ENCODE results near the gene SHD. TPM values are rescaled to one million over a fixed set of nuclear protein-coding genes. Genes with fewer than 3 reads are reported as not detected.

The SHD gene
- polyA plus RNA-seq, 1 experiment = not detected

GRCh38 chr19:4303819-4304537 is 24.9 kb downstream of the SHD start:
- ChIA-PET CTCF (interaction anchor here (1.0 kb wide), 1 partner anchor 49 kb away, joined by 3 read pairs; no protein-coding TSS in a partner anchor), POLR2A (interaction anchor here (0.7 kb wide), 1 partner anchor 17 kb away, joined by 3 read pairs; no protein-coding TSS in a partner anchor)
- TF ChIP-seq, protein P1, sequence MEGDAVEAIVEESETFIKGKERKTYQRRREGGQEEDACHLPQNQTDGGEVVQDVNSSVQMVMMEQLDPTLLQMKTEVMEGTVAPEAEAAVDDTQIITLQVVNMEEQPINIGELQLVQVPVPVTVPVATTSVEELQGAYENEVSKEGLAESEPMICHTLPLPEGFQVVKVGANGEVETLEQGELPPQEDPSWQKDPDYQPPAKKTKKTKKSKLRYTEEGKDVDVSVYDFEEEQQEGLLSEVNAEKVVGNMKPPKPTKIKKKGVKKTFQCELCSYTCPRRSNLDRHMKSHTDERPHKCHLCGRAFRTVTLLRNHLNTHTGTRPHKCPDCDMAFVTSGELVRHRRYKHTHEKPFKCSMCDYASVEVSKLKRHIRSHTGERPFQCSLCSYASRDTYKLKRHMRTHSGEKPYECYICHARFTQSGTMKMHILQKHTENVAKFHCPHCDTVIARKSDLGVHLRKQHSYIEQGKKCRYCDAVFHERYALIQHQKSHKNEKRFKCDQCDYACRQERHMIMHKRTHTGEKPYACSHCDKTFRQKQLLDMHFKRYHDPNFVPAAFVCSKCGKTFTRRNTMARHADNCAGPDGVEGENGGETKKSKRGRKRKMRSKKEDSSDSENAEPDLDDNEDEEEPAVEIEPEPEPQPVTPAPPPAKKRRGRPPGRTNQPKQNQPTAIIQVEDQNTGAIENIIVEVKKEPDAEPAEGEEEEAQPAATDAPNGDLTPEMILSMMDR (IDR thresholded peaks at IDR 0.05; ENCODE audit: insufficient read depth, low read depth, low read length) = no peak
- DNase-seq (ENCODE audit: low read depth) = no peak
- no peaks in the 10 kb centered on the region for H3K27me3 ChIP-seq (ENCODE audit: control insufficient read depth, insufficient read depth, low read length)
- peaks cover 3% of the 10 kb centered on the region; the same call in 1 of the 2 replicates for H3K36me3 ChIP-seq (ENCODE audit: control insufficient read depth, insufficient read depth, low read length)
- no peak overlapping the region for H3K4me3 ChIP-seq (ENCODE audit: low read depth, low read length)

DNA sequence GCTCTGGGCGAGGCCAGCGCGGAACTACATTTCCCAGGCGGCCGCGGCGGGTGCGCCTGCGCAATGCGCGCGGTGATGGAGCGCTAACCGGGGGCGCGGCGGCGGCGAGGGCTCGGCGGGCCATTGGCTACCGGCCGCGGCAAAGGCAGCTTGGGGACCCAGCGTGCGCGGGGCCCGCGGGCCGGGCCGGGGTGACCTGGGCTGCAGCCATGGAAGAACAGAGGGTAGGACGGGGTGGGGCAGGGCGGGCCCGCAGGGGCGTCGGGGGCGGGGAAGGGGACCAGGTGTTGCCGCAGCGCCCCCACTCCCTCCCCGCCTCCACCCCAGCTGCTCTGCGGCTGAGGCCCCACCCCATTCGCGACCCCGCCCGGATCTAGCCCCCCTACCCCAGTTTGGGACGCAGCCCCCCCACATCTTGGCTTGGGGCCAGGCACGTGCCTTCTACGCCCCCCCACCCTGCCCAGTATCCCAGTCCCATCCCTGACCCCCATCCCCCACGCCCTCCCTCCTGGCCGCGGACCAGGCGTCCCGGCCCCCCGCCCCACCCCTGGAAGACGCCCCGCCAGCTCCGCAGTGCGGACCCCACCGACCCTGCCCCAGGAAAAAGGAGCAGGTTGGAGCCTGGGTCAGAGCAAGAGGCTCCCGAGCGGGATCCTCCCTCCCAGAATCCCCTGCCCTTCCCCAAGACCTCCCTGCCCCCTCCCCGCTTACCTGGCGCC is 25.6 kb downstream of the SHD start, which contains the start of gene FSD1:
FSD1 (plus strand) TSS at position 61 of the 719 bp plus-strand sequence; CDS start at position 210, 149 bp downstream.
- ChIA-PET POLR2A (interaction anchor here (0.6 to 0.7 kb wide), 2 partner anchors 16 to 89 kb away, joined by 3 to 24 read pairs; no protein-coding TSS in a partner anchor), CTCF (interaction anchor here (1.0 to 1.3 kb wide), 2 partner anchors 48 kb away, joined by 3 to 5 read pairs; no protein-coding TSS in a partner anchor)
- Histone ChIP-seq H3K36me3 (ENCODE audit: control insufficient read depth, insufficient read depth, low read length) (peaks cover 3% of the 10 kb centered on the region), H3K27me3 (ENCODE audit: control insufficient read depth, insufficient read depth, low read length) (no peaks in the 10 kb centered on the region), H3K4me3 (ENCODE audit: low read depth, low read length) (peak within 1 kb of the TSS; percentile 64)
- DNase-seq (ENCODE audit: low read depth) = no peak
- TF ChIP-seq, protein P1 (IDR thresholded peaks at IDR 0.05; ENCODE audit: insufficient read depth, low read depth, low read length) = no peak

GRCh38 chr19:4305257-4305612 is 26.2 kb downstream of the SHD start:
- DNase-seq (ENCODE audit: low read depth) = no peak
- peaks cover 3% of the 10 kb centered on the region for H3K36me3 ChIP-seq (ENCODE audit: control insufficient read depth, insufficient read depth, low read length)
- ChIA-PET POLR2A (no interaction called here), CTCF (interaction anchor here (1.3 kb wide), 1 partner anchor 47 kb away, joined by 5 read pairs; no protein-coding TSS in a partner anchor)
- TF ChIP-seq, protein P1 (IDR thresholded peaks at IDR 0.05; ENCODE audit: insufficient read depth, low read depth, low read length) = no peak
- no peak overlapping the region; the same call in 1 of the 2 replicates for H3K4me3 ChIP-seq (ENCODE audit: low read depth, low read length)
- no peaks in the 10 kb centered on the region for H3K27me3 ChIP-seq (ENCODE audit: control insufficient read depth, insufficient read depth, low read length)

- CTCF ChIA-PET = interaction anchor here (1.3 kb wide), 1 partner anchor 47 kb away, joined by 5 read pairs; no protein-coding TSS in a partner anchor
- POLR2A ChIA-PET = no interaction called here
These were observed 26.6 kb downstream of the SHD start for GRCh38 chr19:4305659-4306058.

More at GRCh38 chr19:4305659-4306058, 26.6 kb downstream of the SHD start:
- Histone ChIP-seq H3K4me3 (ENCODE audit: low read depth, low read length) (no peak overlapping the region), H3K27me3 (ENCODE audit: control insufficient read depth, insufficient read depth, low read length) (no peaks in the 10 kb centered on the region), H3K36me3 (ENCODE audit: control insufficient read depth, insufficient read depth, low read length) (peaks cover 3% of the 10 kb centered on the region)
- DNase-seq (ENCODE audit: low read depth) = no peak
- TF ChIP-seq, protein P1 (IDR thresholded peaks at IDR 0.05; ENCODE audit: insufficient read depth, low read depth, low read length) = no peak
